ENCODE data around the gene ZNF225.
A peak's percentile ranks its signal among the peaks of the same experiment; 100 is the strongest.
"Not testable (repeated sequence)": the region's sequence is repeated elsewhere in the genome, so short reads cannot be mapped to it uniquely, and the experiment has no call there.

ZNF225 gene

GRCh38 chr19:44113138-44113783, at the start of gene ZNF225:
ZNF225 (plus strand) TSS chr19:44113399; CDS start chr19:44115828, 2,429 bp downstream.
- peak; percentile 98 for DNase-seq (ENCODE audit: low read depth)

- no peak for DNase-seq (ENCODE audit: low read depth)
Measured at GRCh38 chr19:44066305-44066704, 46.9 kb upstream of the ZNF225 start.

GRCh38 chr19:44069415-44069814, 43.8 kb upstream of the ZNF225 start:
- no peak for DNase-seq (ENCODE audit: low read depth)

GRCh38 chr19:44071824-44072542, 41.2 kb upstream of the ZNF225 start, which contains the start of gene ZNF284:
ZNF284 (plus strand) TSS chr19:44072159; CDS start chr19:44076390, 4,231 bp downstream.
- peak; percentile 83 for DNase-seq (ENCODE audit: low read depth)

- no peak for DNase-seq (ENCODE audit: low read depth)
Measured at GRCh38 chr19:44072543-44073401, 40.4 kb upstream of the ZNF225 start.

- DNase-seq (ENCODE audit: low read depth) = no peak
Measured at GRCh38 chr19:44076325-44076724, 36.9 kb upstream of the ZNF225 start.

- DNase-seq (ENCODE audit: low read depth) = no peak
Measured at GRCh38 chr19:44092108-44092507, 21.1 kb upstream of the ZNF225 start.

GRCh38 chr19:44093931-44094765, 19.1 kb upstream of the ZNF225 start, which contains the start of gene ZNF224:
ZNF224 (plus strand) TSS chr19:44094361; CDS start chr19:44097874, 3,513 bp downstream.
- peak; percentile 87 for DNase-seq (ENCODE audit: low read depth)

GRCh38 chr19:44107751-44108150, 5.4 kb upstream of the ZNF225 start:
- no peak for DNase-seq (ENCODE audit: low read depth)

- DNase-seq (ENCODE audit: low read depth) = no peak
Measured at GRCh38 chr19:44109458-44109857, 3.7 kb upstream of the ZNF225 start.

- peak; percentile 85 for DNase-seq (ENCODE audit: low read depth)
Measured at GRCh38 chr19:44111910-44112463, 1.2 kb upstream of the ZNF225 start.

- no peak for DNase-seq (ENCODE audit: low read depth)
Measured at GRCh38 chr19:44112802-44113137, 429 bp upstream of the ZNF225 start.

- DNase-seq (ENCODE audit: low read depth) = no peak
Measured at GRCh38 chr19:44113784-44114390, 688 bp downstream of the ZNF225 start.

GRCh38 chr19:44121162-44121561, 8.0 kb downstream of the ZNF225 start:
- DNase-seq (ENCODE audit: low read depth) = not testable (repeated sequence)

- no peak for DNase-seq (ENCODE audit: low read depth)
Measured at GRCh38 chr19:44131955-44132354, 18.8 kb downstream of the ZNF225 start.

- DNase-seq (ENCODE audit: low read depth) = peak; percentile 81
Measured at GRCh38 chr19:44141191-44142058, 28.2 kb downstream of the ZNF225 start, which contains the start of gene ZNF234. ZNF234 (plus strand) TSS chr19:44141554; CDS start chr19:44144633, 3,079 bp downstream.

GRCh38 chr19:44142059-44142433, 28.8 kb downstream of the ZNF225 start:
- peak; percentile 54 for DNase-seq (ENCODE audit: low read depth)

GRCh38 chr19:44149776-44150175, 36.6 kb downstream of the ZNF225 start:
- no peak for DNase-seq (ENCODE audit: low read depth)

GRCh38 chr19:44151491-44151890, 38.3 kb downstream of the ZNF225 start:
- DNase-seq (ENCODE audit: low read depth) = no peak

GRCh38 chr19:44156475-44156874, 43.3 kb downstream of the ZNF225 start:
- no peak for DNase-seq (ENCODE audit: low read depth)
